ENCODE data around the gene TULP4. TPM values are rescaled to one million over a fixed set of nuclear protein-coding genes. Genes with fewer than 3 reads are reported as not detected.

Gene TULP4
- total RNA-seq, 1 donor from 2014 or later, result 105 TPM

DNA sequence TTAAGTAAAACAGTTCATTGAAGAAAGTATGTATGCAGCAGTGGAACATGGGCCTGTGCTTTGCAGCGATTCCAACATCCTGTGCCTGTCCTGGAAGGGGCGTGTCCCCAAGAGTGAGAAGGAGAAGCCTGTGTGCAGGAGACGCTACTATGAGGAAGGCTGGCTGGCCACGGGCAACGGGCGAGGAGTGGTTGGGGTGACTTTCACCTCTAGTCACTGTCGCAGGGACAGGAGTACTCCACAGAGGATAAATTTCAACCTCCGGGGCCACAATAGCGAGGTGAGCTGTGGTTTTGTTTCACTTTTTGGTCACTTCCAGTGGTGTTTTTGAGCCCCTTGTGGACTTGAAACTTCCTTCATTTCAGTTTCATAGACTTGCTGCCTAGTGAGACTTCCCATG is 1.7 kb downstream of the TULP4 start:
- no peak overlapping the region for H3K4me3 ChIP-seq (ENCODE audit: low read depth, low read length)
- TF ChIP-seq, protein P1, sequence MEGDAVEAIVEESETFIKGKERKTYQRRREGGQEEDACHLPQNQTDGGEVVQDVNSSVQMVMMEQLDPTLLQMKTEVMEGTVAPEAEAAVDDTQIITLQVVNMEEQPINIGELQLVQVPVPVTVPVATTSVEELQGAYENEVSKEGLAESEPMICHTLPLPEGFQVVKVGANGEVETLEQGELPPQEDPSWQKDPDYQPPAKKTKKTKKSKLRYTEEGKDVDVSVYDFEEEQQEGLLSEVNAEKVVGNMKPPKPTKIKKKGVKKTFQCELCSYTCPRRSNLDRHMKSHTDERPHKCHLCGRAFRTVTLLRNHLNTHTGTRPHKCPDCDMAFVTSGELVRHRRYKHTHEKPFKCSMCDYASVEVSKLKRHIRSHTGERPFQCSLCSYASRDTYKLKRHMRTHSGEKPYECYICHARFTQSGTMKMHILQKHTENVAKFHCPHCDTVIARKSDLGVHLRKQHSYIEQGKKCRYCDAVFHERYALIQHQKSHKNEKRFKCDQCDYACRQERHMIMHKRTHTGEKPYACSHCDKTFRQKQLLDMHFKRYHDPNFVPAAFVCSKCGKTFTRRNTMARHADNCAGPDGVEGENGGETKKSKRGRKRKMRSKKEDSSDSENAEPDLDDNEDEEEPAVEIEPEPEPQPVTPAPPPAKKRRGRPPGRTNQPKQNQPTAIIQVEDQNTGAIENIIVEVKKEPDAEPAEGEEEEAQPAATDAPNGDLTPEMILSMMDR (IDR thresholded peaks at IDR 0.05; ENCODE audit: insufficient read depth, low read length, poor library complexity, severe bottlenecking), result no peak
- no peak for DNase-seq (ENCODE audit: low read depth)
- no peaks in the 10 kb centered on the region for H3K27me3 ChIP-seq (ENCODE audit: control insufficient read depth, insufficient read depth, low read length)
- no peaks in the 10 kb centered on the region for H3K36me3 ChIP-seq (ENCODE audit: control insufficient read depth, insufficient read depth, low read length)

DNA sequence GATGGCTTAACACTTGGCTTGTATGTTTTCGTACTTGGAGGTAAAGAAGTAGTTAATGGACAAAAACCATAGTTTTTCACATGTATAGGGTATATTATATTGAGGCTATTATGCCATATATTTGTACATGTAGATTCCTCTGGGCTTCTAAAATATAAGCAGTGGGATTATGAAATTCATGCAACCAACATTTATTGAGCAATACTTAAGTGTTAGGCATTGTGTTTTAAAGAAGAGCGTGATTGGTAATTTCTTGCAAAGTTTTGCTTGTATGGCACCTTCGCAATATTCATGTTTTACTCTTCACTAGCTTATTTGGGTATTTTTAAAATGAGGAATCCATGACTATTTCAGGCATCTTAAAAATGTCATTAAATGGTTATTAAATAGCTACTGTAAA is 2.5 kb downstream of the TULP4 start:
- H3K36me3 ChIP-seq (ENCODE audit: control insufficient read depth, insufficient read depth, low read length), result no peaks in the 10 kb centered on the region
- H3K4me3 ChIP-seq (ENCODE audit: low read depth, low read length), result no peak overlapping the region
- H3K27me3 ChIP-seq (ENCODE audit: control insufficient read depth, insufficient read depth, low read length), result no peaks in the 10 kb centered on the region
- DNase-seq (ENCODE audit: low read depth), result no peak
- TF ChIP-seq, protein P1 (IDR thresholded peaks at IDR 0.05; ENCODE audit: insufficient read depth, low read length, poor library complexity, severe bottlenecking), result no peak

DNA sequence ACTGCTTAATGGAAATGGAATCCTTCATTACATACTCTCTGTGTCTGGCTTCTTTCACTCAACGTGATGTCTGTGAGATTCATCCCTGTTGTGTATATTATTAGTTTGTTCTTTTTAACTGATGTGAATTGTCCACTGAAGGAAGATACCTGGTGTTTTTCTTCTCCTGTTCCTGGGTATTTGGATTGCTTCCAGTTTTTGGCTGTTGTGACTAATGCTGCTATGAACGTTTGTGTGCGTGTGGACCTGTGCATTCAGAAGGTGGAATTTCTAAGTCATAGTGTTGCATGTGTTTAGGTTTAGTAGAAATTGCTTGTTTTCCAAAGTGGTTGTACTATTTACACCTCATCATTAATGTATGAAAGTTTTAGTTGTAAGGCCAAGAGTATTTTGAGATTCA is 3.8 kb downstream of the TULP4 start:
- Histone ChIP-seq H3K36me3 (ENCODE audit: control insufficient read depth, insufficient read depth, low read length) (no peaks in the 10 kb centered on the region), H3K4me3 (ENCODE audit: low read depth, low read length) (no peak overlapping the region), H3K27me3 (ENCODE audit: control insufficient read depth, insufficient read depth, low read length) (no peaks in the 10 kb centered on the region)
- DNase-seq (ENCODE audit: low read depth), result no peak
- TF ChIP-seq, protein P1 (IDR thresholded peaks at IDR 0.05; ENCODE audit: insufficient read depth, low read length, poor library complexity, severe bottlenecking), result no peak

DNA sequence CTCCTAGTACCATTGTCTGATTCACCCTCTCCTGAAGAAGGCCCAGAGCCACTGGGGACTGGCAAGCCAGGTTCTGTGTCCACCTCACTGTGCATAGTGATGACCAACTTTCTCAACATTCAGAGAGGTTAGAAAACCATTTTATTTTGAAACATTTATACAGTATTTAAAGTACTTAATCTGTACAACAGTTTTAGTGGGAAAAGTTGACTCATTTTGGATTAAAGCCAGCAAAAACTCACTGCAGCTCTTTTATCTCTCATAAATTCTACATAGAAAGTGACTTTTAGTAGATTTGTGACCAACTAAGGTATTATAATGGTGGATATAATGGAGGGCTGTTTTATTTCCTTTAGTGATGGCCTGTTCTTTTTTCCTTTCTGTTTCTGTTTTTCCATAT is 9.7 kb downstream of the TULP4 start:
- H3K27me3 ChIP-seq (ENCODE audit: control insufficient read depth, insufficient read depth, low read length), result no peaks in the 10 kb centered on the region
- no peak overlapping the region for H3K4me3 ChIP-seq (ENCODE audit: low read depth, low read length)
- peak; percentile 18 for DNase-seq (ENCODE audit: low read depth)
- H3K36me3 ChIP-seq (ENCODE audit: control insufficient read depth, insufficient read depth, low read length), result no peaks in the 10 kb centered on the region
- TF ChIP-seq, protein P1 (IDR thresholded peaks at IDR 0.05; ENCODE audit: insufficient read depth, low read length, poor library complexity, severe bottlenecking), result no peak

DNA sequence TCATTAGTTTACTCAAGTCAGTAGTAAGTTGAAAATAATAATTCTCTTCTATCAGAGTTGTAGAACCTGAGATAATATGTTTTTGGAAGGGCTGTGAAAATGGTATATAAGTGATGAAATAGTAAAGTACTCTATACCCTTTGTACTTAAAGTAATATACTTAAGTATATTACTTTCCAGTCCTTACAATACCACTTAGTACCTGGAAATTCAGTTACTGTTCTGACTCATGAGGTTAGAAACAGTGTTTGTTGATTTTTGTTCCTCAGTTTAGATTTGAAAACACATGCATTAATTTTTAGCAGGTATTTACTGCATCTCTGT is 10.1 kb downstream of the TULP4 start:
- H3K4me3 ChIP-seq (ENCODE audit: low read depth, low read length), result no peak overlapping the region
- H3K27me3 ChIP-seq (ENCODE audit: control insufficient read depth, insufficient read depth, low read length), result no peaks in the 10 kb centered on the region
- H3K36me3 ChIP-seq (ENCODE audit: control insufficient read depth, insufficient read depth, low read length), result no peaks in the 10 kb centered on the region
- no peak for DNase-seq (ENCODE audit: low read depth)
- TF ChIP-seq, protein P1 (IDR thresholded peaks at IDR 0.05; ENCODE audit: insufficient read depth, low read length, poor library complexity, severe bottlenecking), result no peak

DNA sequence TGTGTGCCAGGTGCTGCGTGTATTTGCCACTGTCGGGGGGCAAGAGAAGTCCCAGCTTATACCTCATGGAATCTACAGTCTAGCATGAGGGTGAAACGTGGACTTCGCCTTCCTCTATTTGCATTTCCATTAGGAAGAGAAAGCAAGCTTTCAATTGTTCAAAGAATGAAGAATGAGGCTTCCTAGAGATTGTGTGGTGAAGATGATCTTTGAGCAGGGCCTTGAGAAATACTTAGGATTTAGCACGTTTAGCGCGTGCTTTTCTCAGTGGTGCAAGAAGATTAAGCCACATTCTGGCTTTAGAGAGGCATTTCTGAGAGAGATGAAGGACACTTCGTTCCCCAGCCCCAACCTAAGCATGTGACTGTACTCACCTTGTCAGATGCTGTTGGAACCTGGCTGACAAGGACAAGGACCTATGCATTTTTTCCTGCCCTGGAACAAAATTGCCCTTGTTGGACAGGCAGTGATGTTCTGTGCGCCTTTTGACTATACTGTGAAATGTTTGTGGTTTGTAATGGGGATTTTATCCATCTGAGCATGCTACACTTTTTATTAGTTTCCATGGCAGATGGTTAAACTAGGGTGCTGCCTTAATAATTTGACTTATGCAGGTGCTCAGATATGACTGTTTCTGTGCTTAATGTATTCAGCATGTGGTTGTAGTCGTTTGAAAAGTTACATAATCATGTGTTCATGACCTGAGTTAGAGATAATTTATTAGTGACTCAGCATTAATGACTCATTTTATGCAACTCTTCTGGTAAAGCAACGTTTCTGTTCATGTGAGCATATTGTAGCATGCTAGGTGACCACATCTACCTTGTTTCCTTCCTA is 10.7 kb downstream of the TULP4 start:
- no peaks in the 10 kb centered on the region for H3K27me3 ChIP-seq (ENCODE audit: control insufficient read depth, insufficient read depth, low read length)
- TF ChIP-seq, protein P1 (IDR thresholded peaks at IDR 0.05; ENCODE audit: insufficient read depth, low read length, poor library complexity, severe bottlenecking), result no peak
- peak; percentile 55 for DNase-seq (ENCODE audit: low read depth)
- no peaks in the 10 kb centered on the region for H3K36me3 ChIP-seq (ENCODE audit: control insufficient read depth, insufficient read depth, low read length)
- no peak overlapping the region for H3K4me3 ChIP-seq (ENCODE audit: low read depth, low read length)

Data from kidney epithelial cell (primary cell).